Measurements from ENCODE around the gene GBX2. TPM values are rescaled to one million over a fixed set of nuclear protein-coding genes. Genes with fewer than 3 reads are reported as not detected.

The GBX2 gene
- total RNA-seq, 1 experiment from 2014 or later: 5.9 TPM

GRCh38 chr2:236155406-236155805, 12.8 kb downstream of the GBX2 start:
- Histone ChIP-seq H2AFZ (ENCODE audit: low read depth, low read length, poor library complexity, severe bottlenecking) (no peak overlapping the region), H3K4me1 (ENCODE audit: control insufficient read depth in 1 of 2, insufficient read depth in 2 of 2, low read length in 2 of 2) (no peaks in the 10 kb centered on the region), H4K20me1 (ENCODE audit: insufficient read depth) (no peaks in the 10 kb centered on the region), H3K9me3 (ENCODE audit: control insufficient read depth in 1 of 2, insufficient read depth in 1 of 2, low read depth in 1 of 2, low read length in 2 of 2) (no peaks in the 10 kb centered on the region), H3K36me3 (ENCODE audit: control insufficient read depth in 1 of 2, insufficient read depth in 2 of 2, low read length in 2 of 2) (no peaks in the 10 kb centered on the region), H3K9ac (ENCODE audit: low read length) (no peak overlapping the region), H3K27me3 (ENCODE audit: insufficient read depth, low read length) (no peaks in the 10 kb centered on the region), H3K4me3 (replicated peaks in 1 of 2; ENCODE audit: low read depth in 1 of 2, low read length in 2 of 2) (no peak overlapping the region), H3K9me2 (ENCODE audit: insufficient read depth) (no peaks in the 10 kb centered on the region), H3K27ac (ENCODE audit: low read depth, low read length) (no peak overlapping the region), H3K79me2 (ENCODE audit: insufficient read depth, low read length) (no peaks in the 10 kb centered on the region), H3K4me2 (ENCODE audit: low read length) (no peak overlapping the region)
- intact Hi-C loops (cut with micrococcal nuclease): no loop called here
- ChIA-PET POLR2A (no interaction called here), CTCF (interaction anchor here (1.5 kb wide), 1 partner anchor 12 kb away, joined by 4 read pairs; no protein-coding TSS in a partner anchor), RAD21 (ENCODE audit: low non-redundant PET in 1 of 2, low total read pairs in 2 of 2, uncharacterized antibody in 2 of 2, unreplicated experiment in 2 of 2) (no interaction called here)
- no peak for DNase-seq (ENCODE audit: low read depth, low spot score)
- no peak for ATAC-seq
- TF ChIP-seq ELF1 (IDR thresholded peaks at IDR 0.05; ENCODE audit: borderline replicate concordance, low read depth) (no peak), MAX (IDR thresholded peaks at IDR 0.05) (no peak), EZH2 (IDR thresholded peaks at IDR 0.05) (no peak), SIN3A (IDR thresholded peaks at IDR 0.05; ENCODE audit: low read depth) (no peak), REST (IDR thresholded peaks at IDR 0.05; ENCODE audit: low read depth) (no peak), RAD21 (IDR thresholded peaks at IDR 0.05; ENCODE audit: low read depth) (no peak), ZFX (IDR thresholded peaks at IDR 0.05) (no peak)
- BruUV-seq (replicated peaks): no TSS peak

- CTCF ChIA-PET: interaction anchor here (1.0 kb wide), 1 partner anchor 34 kb away, joined by 3 read pairs; no protein-coding TSS in a partner anchor
- H3K9me3 ChIP-seq (ENCODE audit: control insufficient read depth in 1 of 2, insufficient read depth in 1 of 2, low read depth in 1 of 2, low read length in 2 of 2): no peaks in the 10 kb centered on the region
- intact Hi-C loops (cut with micrococcal nuclease): no loop called here
- no peak overlapping the region for H3K4me2 ChIP-seq (ENCODE audit: low read length)
- H3K4me1 ChIP-seq (ENCODE audit: control insufficient read depth in 1 of 2, insufficient read depth in 2 of 2, low read length in 2 of 2): peaks cover 5 to 8% of the 10 kb centered on the region in 2 experiments; a peak in 3 of 4 replicates
- no peaks in the 10 kb centered on the region for H4K20me1 ChIP-seq (ENCODE audit: insufficient read depth)
- DNase-seq (ENCODE audit: low read depth, low spot score) (no peak), ATAC-seq (no peak)
- no peaks in the 10 kb centered on the region for H3K36me3 ChIP-seq (ENCODE audit: control insufficient read depth in 1 of 2, insufficient read depth in 2 of 2, low read length in 2 of 2)
- no TSS peak for BruUV-seq (replicated peaks)
- RAD21 ChIA-PET (ENCODE audit: low non-redundant PET in 1 of 2, low total read pairs in 2 of 2, uncharacterized antibody in 2 of 2, unreplicated experiment in 2 of 2): no interaction called here
- no peak overlapping the region for H3K27ac ChIP-seq (ENCODE audit: low read depth, low read length)
- H2AFZ ChIP-seq (ENCODE audit: low read depth, low read length, poor library complexity, severe bottlenecking): no peak overlapping the region
- no peaks in the 10 kb centered on the region for H3K79me2 ChIP-seq (ENCODE audit: insufficient read depth, low read length)
- H3K27me3 ChIP-seq (ENCODE audit: insufficient read depth, low read length): no peaks in the 10 kb centered on the region
- no peaks in the 10 kb centered on the region for H3K9me2 ChIP-seq (ENCODE audit: insufficient read depth)
- POLR2A ChIA-PET: no interaction called here
- H3K9ac ChIP-seq (ENCODE audit: low read length): no peak overlapping the region
- H3K4me3 ChIP-seq (replicated peaks in 1 of 2; ENCODE audit: low read depth in 1 of 2, low read length in 2 of 2): no peak overlapping the region
- no peak for TF ChIP-seq ATF3 (IDR thresholded peaks at IDR 0.05)
- no peak for TF ChIP-seq FOSL1 (IDR thresholded peaks at IDR 0.05; ENCODE audit: low read depth)
- TF ChIP-seq CTCF (IDR thresholded peaks at IDR 0.05 in 2 of 3, conservative IDR thresholded peaks at IDR 0.05 in 1 of 3; ENCODE audit: borderline replicate concordance in 1 of 3, insufficient read depth in 1 of 3, low read depth in 2 of 3, low read length in 2 of 3): no peak
- no peak for TF ChIP-seq EZH2phosphoT487 (IDR thresholded peaks at IDR 0.05; ENCODE audit: borderline replicate concordance)
- no peak for TF ChIP-seq SRF (IDR thresholded peaks at IDR 0.05; ENCODE audit: low read depth)
- no peak for TF ChIP-seq CBX3 (IDR thresholded peaks at IDR 0.05; ENCODE audit: low read depth)
- TF ChIP-seq RAD21 (IDR thresholded peaks at IDR 0.05; ENCODE audit: low read depth): no peak
- no peak for TF ChIP-seq ZFX (IDR thresholded peaks at IDR 0.05)
These were observed 21.8 kb downstream of the GBX2 start for GRCh38 chr2:236146436-236146835.
